ENCODE data around the gene TCF3. TPM values are rescaled to one million over a fixed set of nuclear protein-coding genes. Genes with fewer than 3 reads are reported as not detected.

TCF3 gene
- total and polyA plus RNA-seq, 2 donors (not counting 1 experiment from before 2014, with no cell fraction given) = 39.3 to 54.7 TPM

DNA sequence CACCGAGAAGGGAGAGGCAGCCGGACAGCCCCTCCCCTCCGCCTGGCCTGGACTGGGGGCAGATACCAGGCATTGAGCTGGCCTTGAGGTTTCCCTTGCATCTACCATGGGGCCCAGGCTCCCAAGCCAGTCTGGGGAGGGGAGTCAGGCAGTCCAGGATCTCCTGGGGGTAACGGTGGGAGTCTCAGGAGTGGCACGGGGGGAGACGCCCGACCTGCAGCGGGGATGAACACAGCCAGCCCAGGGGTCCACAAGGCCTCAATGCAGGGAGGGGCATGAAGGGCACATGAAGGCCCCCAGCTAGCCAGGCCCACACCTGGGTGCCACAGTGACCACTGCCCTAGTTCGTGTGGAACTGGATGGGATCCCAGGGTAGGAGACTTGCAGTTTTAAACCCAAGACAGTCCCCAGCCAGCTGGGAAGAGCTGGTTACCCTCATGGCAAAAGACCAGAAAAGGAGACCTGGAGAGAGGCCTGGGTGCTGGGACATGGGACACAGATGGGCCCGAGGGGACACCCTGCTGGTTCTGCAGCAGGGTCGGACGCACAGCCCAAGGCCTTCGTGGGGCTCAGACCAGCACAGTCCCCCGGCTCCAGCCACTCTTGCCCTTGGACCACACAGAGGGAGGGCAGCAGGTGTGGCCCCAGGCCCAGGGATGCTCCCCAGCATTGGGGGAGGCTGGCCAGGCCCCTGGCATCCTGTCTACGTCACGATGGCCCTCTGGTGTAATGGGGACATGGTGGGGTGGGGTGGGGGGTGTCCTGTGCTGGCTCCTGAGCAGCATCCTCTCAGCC, 42.5 kb downstream of the TCF3 start:
- Histone ChIP-seq H2AFZ (ENCODE audit: low read length) (no peak overlapping the region), H4K20me1 (ENCODE audit: control insufficient read depth, extremely low read depth, insufficient read depth, low read length) (no peaks in the 10 kb centered on the region), H3K4me2 (ENCODE audit: extremely low read depth, insufficient read depth, low read length) (no peak overlapping the region), H3K4me1 (ENCODE audit: control insufficient read depth, extremely low read depth, insufficient read depth, low read length) (no peaks in the 10 kb centered on the region), H3K79me2 (ENCODE audit: control insufficient read depth, insufficient read depth, low read length) (peaks cover 3% of the 10 kb centered on the region), H3K9ac (ENCODE audit: insufficient read depth, low read length) (no peak overlapping the region), H3K9me3 (ENCODE audit: control insufficient read depth, insufficient read depth, low read depth, low read length) (no peaks in the 10 kb centered on the region), H3K4me3 (replicated peaks in 1 of 4; ENCODE audit: control extremely low read depth in 1 of 4, insufficient read depth in 1 of 4, low read depth in 3 of 4, low read length in 4 of 4) (no peak overlapping the region), H3K36me3 (ENCODE audit: control insufficient read depth, insufficient read depth, low read length) (peaks cover 33% of the 10 kb centered on the region), H3K27me3 (ENCODE audit: control insufficient read depth, insufficient read depth, low read length) (no peaks in the 10 kb centered on the region), H3K27ac (ENCODE audit: insufficient read depth, low read length) (no peak overlapping the region)
- no peak for TF ChIP-seq EZH2 (IDR thresholded peaks at IDR 0.05; ENCODE audit: low read length, missing control alignments)
- TF ChIP-seq, protein P1, sequence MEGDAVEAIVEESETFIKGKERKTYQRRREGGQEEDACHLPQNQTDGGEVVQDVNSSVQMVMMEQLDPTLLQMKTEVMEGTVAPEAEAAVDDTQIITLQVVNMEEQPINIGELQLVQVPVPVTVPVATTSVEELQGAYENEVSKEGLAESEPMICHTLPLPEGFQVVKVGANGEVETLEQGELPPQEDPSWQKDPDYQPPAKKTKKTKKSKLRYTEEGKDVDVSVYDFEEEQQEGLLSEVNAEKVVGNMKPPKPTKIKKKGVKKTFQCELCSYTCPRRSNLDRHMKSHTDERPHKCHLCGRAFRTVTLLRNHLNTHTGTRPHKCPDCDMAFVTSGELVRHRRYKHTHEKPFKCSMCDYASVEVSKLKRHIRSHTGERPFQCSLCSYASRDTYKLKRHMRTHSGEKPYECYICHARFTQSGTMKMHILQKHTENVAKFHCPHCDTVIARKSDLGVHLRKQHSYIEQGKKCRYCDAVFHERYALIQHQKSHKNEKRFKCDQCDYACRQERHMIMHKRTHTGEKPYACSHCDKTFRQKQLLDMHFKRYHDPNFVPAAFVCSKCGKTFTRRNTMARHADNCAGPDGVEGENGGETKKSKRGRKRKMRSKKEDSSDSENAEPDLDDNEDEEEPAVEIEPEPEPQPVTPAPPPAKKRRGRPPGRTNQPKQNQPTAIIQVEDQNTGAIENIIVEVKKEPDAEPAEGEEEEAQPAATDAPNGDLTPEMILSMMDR (conservative IDR thresholded peaks at IDR 0.05 in 1 of 2, IDR thresholded peaks at IDR 0.05 in 1 of 2; ENCODE audit: low read depth in 1 of 2, low read length in 2 of 2) = no peak
- no peak for DNase-seq (ENCODE audit: low read depth in 2 of 2)

DNA sequence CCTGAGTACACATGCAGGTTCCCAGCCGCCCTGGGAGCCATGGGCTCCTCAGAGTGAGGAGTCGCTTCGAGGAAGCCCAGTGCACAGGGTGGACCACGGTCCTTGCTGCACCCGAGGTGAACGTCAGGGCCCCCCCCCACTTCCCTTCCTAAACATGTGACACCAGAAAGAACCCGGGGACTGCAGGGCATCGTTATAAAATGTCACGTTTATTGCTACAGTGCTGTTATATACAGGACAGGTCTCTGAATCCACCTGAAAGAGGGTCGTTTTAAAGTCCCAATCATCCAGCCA, 43.4 kb downstream of the TCF3 start:
- Histone ChIP-seq H3K79me2 (ENCODE audit: control insufficient read depth, insufficient read depth, low read length) (peaks cover 11% of the 10 kb centered on the region), H3K27ac (ENCODE audit: insufficient read depth, low read length) (no peak overlapping the region), H3K4me1 (ENCODE audit: control insufficient read depth, extremely low read depth, insufficient read depth, low read length) (no peaks in the 10 kb centered on the region), H3K9me3 (ENCODE audit: control insufficient read depth, insufficient read depth, low read depth, low read length) (no peaks in the 10 kb centered on the region), H3K36me3 (ENCODE audit: control insufficient read depth, insufficient read depth, low read length) (peaks cover 26% of the 10 kb centered on the region), H4K20me1 (ENCODE audit: control insufficient read depth, extremely low read depth, insufficient read depth, low read length) (no peaks in the 10 kb centered on the region), H3K9ac (ENCODE audit: insufficient read depth, low read length) (no peak overlapping the region), H3K4me2 (ENCODE audit: extremely low read depth, insufficient read depth, low read length) (no peak overlapping the region), H3K27me3 (ENCODE audit: control insufficient read depth, insufficient read depth, low read length) (no peaks in the 10 kb centered on the region), H3K4me3 (replicated peaks in 1 of 4; ENCODE audit: control extremely low read depth in 1 of 4, insufficient read depth in 1 of 4, low read depth in 3 of 4, low read length in 4 of 4) (no peak overlapping the region), H2AFZ (ENCODE audit: low read length) (no peak overlapping the region)
- DNase-seq (ENCODE audit: low read depth in 2 of 2) = no peak
- TF ChIP-seq, protein P1 (conservative IDR thresholded peaks at IDR 0.05 in 1 of 2, IDR thresholded peaks at IDR 0.05 in 1 of 2; ENCODE audit: low read depth in 1 of 2, low read length in 2 of 2) = no peak
- TF ChIP-seq EZH2 (IDR thresholded peaks at IDR 0.05; ENCODE audit: low read length, missing control alignments) = no peak

DNA sequence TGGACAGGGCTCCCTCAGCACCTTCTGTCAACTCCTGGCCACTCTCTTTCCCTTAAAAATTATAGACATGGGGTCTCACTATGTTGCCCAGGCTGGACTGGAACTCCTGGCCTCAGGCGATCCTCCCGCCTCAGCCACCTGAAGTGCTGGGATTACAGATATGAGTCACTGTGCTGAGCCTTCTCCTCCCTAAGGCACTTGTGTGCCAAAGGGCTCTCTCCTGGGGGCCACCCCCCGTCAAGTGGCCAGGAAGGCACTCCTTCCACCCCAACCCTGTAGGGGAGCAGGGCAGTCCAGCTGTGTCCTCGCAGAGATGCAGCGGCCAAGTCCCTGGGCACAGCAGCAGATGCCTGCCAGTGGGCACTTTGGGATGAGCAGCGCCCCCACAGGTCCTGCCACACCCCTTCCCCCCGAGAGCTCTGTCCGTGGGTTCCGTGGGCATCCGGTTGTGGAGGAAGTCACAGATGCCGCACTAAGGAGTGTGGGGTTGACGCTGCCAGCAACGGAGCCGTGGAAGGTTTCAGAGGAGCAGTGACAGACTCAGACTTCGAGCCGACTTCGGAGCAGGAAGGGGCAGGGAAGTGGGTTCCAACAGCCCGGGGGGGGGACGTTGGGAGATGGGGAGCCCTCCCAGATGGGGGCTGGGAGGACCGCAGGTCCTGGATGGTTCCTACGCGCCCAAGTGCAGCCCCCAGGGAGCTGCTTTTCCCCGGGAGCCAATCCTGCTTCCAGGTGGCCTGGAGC, 43.9 kb downstream of the TCF3 start:
- Histone ChIP-seq H2AFZ (ENCODE audit: low read length) (no peak overlapping the region), H3K9ac (ENCODE audit: insufficient read depth, low read length) (no peak overlapping the region), H3K27me3 (ENCODE audit: control insufficient read depth, insufficient read depth, low read length) (no peaks in the 10 kb centered on the region), H3K27ac (ENCODE audit: insufficient read depth, low read length) (no peak overlapping the region), H3K79me2 (ENCODE audit: control insufficient read depth, insufficient read depth, low read length) (peaks cover 17% of the 10 kb centered on the region), H3K4me3 (replicated peaks in 1 of 4; ENCODE audit: control extremely low read depth in 1 of 4, insufficient read depth in 1 of 4, low read depth in 3 of 4, low read length in 4 of 4) (no peak overlapping the region), H3K9me3 (ENCODE audit: control insufficient read depth, insufficient read depth, low read depth, low read length) (no peaks in the 10 kb centered on the region), H3K4me1 (ENCODE audit: control insufficient read depth, extremely low read depth, insufficient read depth, low read length) (no peaks in the 10 kb centered on the region), H3K4me2 (ENCODE audit: extremely low read depth, insufficient read depth, low read length) (no peak overlapping the region), H4K20me1 (ENCODE audit: control insufficient read depth, extremely low read depth, insufficient read depth, low read length) (no peaks in the 10 kb centered on the region), H3K36me3 (ENCODE audit: control insufficient read depth, insufficient read depth, low read length) (peaks cover 24% of the 10 kb centered on the region)
- no peak for DNase-seq (ENCODE audit: low read depth in 2 of 2)
- TF ChIP-seq, protein P1 (conservative IDR thresholded peaks at IDR 0.05 in 1 of 2, IDR thresholded peaks at IDR 0.05 in 1 of 2; ENCODE audit: low read depth in 1 of 2, low read length in 2 of 2) = no peak
- no peak for TF ChIP-seq EZH2 (IDR thresholded peaks at IDR 0.05; ENCODE audit: low read length, missing control alignments)
